Measurements from ENCODE around the gene CNNM4.

DNA sequence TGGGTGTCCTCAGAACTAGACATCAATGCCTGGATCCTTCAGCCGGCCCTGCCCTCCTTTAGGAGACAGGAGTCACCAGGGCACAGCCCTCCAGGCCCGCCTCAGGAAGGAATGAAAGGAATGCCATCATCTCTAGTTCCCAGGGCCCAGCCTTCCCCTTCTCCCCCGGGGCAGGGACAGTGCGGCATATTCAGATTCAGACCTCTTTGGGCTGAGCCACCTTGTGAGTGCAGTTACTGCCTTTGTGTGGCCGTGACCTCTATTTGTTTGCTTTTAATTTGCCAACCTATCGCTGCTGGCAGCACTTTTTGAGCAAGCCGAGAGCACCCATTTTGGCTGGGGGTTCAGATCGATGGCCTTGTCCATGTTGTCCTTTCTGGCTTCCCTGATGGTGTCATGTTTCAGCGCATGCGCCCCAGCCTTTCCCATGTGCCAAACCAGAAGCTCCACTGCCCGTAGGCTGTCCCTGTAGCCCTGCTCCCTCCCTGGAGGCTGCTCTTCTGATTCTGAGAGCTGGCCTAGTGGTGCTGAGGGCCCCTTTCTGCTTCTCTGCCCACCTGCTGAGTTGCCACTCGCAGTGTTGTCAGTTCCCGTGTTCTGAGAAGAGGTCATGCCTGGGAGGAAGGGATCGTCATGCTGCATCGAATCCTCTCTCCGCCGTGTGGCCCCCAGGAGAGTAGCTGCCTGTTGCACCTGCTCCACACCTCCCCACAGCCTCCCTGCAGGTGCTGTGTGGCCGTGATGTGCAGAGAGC, 72.2 kb downstream of the CNNM4 start:
- no peak for TF ChIP-seq POLR2A (IDR thresholded peaks at IDR 0.05)
- no peak for TF ChIP-seq CTCF (IDR thresholded peaks at IDR 0.05)
